ENCODE data around the gene NBAS.

- TF ChIP-seq CTCF (conservative IDR thresholded peaks at IDR 0.05) (no peak), EZH2 (IDR thresholded peaks at IDR 0.05; ENCODE audit: low read depth) (no peak)
These were observed 365.3 kb downstream of the NBAS start for GRCh38 chr2:15195813-15196212.
